LHCN-M2 (cell line): ENCODE measurements around the gene ALDH1A2. TPM values are rescaled to one million over a fixed set of nuclear protein-coding genes. Genes with fewer than 3 reads are reported as not detected.
"Not testable (repeated sequence)": the region's sequence is repeated elsewhere in the genome, so short reads cannot be mapped to it uniquely, and the experiment has no call there.

Source experiments
- DNase-seq: peaks from one replicate; pipeline ENCODE4 v3.0.0-alpha.2; 2012; ENCODE audit warnings: low read depth
- polyA plus RNA-seq: library from polyadenylated mRNA; unstranded; fragments of >200 nt; gene quantifications from one replicate; pipeline ENCODE4 v1.2.1, GENCODE V29; 2012; ENCODE audit warnings: missing spikeins
- total RNA-seq: library from RNA; depleted of rRNA; stranded (reverse); fragments of >200 nt; gene quantifications from 2 replicates; pipeline ENCODE4 v1.2.3, GENCODE V29; 2014; rRNA removed

ALDH1A2 gene
- 0.46 and 0.77 TPM in 2 replicates for total RNA-seq
- polyA plus RNA-seq, result 0.81 TPM

DNA sequence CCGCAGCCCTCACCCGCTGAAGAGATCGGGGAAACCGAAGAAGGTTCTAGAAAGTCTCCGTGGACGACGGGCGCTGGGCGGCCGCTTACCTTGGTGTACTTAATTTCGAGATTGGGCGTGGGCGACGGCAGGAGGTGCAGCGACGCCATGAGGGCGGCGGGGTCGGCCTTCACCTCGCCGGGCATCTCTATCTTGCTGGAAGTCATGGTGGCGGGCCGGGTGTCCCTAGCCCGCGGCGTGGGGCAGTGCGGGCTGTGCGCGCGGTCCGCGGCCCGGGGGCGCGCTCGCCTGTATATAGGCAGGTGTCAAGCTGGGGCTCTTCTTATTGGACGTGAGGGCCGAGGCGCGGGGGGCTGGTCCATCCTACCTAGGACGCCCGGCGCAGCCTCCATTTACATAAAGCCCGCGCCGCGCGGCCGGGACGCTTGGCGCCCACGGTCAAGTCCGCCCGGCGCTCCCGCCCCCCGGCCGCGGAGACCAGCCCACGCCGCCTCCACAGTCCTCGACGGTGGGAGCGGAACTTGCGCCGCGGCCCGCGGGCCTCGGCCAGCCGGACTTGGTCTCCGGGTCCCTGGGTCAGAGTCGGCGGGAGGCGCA, at the start of gene ALDH1A2:
TSS of gene ALDH1A2 (minus strand) at position 267 of the 597 bp plus-strand sequence. CDS start at position 206, 61 bp downstream.
- DNase-seq, result no peak

DNA sequence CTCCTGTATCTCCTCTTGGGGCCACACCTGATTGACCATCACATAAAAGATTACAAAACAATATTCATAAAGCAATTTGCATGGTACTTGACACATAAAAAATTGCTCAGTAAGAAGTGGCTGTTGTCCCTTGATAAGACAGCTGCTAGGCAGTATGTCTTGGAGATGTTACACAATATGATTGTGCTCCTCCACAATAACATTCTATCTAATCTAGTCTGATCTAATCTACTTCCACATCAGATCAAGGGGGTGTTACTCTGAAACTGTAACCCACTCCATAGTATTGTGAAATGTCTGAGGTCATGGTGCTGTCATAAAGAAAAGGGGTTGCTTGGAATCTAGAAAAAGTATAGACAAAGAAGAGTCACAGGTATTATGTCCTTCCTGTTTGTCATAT, 49.3 kb upstream of the ALDH1A2 start:
- peak; percentile 5 for DNase-seq

DNA sequence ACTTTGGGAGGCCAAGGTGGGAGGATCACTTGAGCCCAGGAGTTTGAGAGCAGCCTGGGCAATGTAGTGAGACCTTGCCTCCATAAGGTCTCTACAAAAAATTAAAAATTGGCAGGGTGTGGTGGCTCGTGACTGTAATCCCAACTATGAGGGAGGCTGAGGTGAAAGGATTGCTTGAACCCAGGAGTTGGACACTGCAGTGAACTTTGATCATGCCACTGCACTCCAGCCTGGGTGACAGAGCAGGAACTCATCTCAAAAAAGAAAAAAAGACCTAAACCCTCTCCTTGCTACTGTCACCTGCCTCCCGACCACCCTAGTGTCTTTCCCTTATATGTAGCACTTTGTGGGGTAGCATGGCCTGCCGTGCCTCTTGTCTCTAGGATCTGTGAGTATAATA, 48.9 kb upstream of the ALDH1A2 start:
- DNase-seq, result no peak

DNA sequence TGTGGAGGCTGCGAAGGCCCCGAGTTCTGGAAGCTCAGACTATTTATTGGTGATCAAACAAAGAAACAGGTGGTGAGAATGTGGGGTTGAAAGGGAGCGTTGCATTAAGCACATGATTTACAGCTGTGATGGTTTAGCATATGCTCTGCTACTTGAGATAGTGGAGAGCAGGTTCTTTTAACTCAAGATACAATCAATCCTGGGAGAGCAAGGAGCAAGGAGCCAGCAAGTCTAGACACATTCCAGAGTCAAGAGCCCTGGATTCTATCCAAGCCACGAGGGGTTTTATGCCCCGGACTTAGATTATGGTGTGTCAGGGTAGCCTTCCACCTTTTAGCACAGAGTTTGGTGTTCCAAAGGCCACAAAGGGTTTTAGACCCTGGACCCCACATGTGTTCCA, 47.8 kb upstream of the ALDH1A2 start:
- not testable (repeated sequence) for DNase-seq

DNA sequence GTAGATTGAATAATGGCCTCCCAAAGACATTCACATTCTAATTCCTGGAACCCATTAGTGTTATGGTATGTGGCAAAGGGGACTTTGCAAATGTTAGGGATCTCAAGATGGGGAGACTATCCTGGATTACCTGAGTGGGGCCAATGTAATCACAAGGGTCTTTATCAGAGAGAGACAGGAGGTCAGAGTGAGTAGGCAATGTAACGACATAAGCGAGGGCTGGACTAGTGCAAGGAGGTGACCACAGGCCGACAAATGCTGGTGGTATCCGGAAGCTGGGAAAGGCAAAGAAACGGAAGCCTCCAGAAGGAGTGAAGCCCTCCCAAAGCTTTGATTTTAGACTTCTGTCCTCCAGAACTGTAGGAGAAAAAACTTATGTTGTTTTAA, 46.2 kb upstream of the ALDH1A2 start:
- DNase-seq, result no peak

DNA sequence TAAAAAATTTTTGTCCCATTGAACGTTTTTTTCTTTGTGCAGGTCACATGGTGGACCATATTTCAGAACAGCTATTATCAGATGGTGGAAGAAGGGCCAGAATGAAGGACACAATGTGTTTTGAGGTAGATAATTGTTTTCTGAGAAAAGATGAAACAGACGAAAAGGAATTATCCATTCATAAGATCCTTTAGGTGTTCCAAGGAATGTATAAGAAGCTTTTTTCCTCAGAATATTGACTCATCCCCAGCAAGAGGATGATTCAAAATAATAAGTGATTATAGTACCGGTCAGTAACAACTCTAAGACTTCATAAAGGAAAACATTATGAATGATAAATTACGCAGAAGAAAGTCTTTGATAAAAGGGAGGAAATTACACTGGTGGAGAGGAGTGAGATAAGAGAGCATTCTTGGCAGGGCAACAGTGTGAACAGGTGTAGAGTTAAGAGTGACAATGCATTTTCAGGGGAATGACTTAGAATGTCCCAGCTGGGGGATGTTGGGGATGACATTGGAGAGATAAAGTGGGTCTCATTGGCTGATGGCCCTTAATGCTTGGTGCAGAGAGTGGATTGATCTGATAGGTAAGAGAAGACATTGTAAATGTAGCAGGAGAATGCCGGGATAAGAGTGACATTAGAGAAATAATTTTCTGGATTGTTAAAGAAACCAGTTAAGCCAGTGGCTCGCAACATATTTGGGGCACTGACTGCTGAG, 45.6 kb upstream of the ALDH1A2 start:
- no peak for DNase-seq

DNA sequence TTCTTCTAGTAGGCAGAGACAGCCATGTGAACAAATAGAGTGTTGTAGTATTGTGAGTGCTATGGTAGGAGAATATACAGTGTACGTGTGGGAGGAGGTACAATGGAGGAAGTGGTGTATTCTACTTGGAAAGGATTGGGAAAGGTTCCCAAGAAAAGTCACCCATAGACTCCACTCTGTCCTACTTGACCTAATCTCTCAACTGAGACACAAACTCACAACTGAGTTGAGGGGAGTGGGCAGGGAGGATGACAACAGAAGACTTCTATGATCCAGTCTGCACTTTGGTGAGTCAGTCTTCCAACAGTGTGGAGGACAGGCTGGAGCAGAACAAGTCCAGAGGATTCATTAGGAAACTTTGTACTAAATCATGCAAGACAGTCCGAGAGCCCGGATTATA, 43.9 kb upstream of the ALDH1A2 start:
- no peak for DNase-seq

DNA sequence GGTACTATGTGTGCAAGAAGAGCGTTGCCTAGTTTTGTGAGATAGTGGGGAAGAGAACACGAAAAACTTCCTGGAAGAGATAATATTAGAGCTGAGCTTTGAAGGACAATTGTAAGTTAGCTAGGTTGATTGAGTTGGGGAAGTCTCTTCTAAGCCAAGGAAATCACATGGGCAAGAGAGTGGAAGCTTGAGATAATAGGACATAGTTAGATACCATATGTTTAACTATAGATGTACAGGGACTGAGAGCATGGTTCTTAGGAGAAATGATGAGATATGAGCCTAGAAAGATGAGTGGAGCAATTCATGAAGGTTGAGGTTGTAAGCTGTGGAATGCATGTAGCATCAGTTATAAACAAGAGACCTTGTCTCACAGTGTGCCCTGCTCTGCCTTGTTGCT, 42.6 kb upstream of the ALDH1A2 start:
- no peak for DNase-seq

DNA sequence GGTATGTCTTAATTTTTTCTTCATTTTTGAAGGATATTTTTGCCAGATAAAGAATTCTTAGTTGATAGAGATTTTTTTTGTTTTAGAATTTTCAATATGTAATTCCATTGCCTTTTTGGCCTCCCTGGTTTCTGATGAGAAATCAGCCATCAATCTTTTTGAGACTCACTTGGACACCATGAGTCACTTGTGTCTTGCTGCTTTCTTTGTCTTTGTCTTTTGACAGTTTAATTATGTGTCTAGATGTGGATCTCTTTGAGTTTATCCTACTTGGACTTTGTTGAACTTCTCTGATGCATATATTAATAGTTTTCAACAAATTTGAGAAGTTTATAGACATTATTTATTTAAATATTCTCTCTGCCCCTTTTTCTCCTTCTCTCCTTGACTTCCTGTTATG, 38.0 kb upstream of the ALDH1A2 start:
- no peak for DNase-seq

DNA sequence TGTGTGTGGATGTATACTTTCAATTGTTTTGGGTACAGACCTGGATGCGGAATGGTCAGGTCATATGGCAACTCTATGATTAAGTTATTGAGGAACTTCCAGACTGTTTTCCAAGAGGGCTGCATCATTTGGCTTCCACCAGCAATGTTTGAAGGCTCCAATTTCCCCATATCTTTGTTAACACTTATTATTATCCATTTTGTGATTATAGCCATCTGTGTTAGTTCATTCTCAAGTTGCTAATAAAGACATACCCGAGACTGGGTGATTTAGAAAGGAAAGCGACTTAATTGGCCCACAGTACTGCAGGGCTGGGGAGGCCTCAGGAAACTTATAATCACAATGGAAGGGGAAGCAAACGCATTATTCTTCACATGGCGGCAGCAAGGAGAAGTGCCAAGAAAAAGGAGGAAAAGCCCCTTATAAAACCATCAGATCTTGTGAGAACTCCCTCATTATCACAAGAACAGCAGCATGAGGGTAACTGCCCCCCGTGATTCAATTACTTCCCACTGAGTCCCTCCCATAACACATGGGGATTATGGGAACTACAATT, 31.1 kb upstream of the ALDH1A2 start:
- no peak for DNase-seq

DNA sequence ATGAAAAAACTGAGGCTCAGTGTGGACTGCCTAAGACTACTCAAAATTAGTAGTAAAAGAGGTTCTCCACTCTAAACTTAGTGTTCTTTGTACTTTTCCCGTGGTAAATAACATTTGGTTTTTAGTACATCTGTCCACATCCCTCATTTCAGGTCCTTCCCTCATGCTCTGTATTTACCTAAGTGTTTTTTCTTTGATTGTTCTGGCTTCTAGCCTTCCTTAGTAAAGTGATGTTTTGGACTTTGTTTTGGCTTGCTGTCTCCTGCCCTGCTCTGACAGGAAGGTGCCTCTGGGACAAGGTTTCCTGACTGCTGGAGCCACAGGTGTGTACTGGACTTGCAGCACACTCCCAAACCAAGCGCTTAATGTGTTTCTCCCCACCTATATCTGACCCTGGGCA, 29.9 kb upstream of the ALDH1A2 start:
- no peak for DNase-seq

DNA sequence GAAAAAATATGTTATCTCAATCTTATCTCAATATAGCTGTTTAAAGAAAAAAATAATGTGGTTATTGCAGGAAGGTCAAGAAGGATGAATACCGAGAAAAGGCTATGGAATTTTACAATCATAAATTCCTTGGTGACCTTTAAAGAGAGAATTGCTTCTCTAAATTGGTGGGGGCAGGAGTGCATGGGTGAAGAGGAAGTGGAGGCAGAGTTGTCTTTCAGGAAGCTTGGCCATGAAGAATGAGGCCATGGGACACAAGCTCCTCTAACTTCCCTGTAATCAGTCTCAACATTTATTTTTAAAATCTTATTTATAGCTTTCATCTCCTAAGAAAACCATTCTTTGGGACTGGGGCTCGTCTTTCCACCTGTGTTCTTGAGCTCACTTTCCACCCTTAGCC, 22.4 kb upstream of the ALDH1A2 start:
- DNase-seq, result no peak

DNA sequence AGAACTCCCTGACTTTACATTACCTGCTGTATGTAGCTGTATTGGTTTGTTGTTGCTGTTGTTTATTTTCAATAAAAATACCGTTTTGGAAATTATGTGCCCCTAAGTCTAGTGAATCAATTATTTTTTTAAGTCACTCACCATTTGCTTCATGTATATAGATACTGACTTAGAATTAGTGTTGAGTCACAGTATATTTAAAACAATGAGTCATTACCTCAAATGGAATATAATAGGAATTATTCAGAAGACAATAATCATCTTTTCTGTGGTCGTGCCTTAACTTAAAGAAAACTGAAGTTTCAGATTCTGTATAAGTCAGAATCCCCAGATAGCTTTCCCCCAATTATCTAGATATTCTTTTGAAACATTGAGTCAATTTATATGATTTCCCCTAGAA, 21.0 kb upstream of the ALDH1A2 start:
- DNase-seq, result peak; percentile 20

DNA sequence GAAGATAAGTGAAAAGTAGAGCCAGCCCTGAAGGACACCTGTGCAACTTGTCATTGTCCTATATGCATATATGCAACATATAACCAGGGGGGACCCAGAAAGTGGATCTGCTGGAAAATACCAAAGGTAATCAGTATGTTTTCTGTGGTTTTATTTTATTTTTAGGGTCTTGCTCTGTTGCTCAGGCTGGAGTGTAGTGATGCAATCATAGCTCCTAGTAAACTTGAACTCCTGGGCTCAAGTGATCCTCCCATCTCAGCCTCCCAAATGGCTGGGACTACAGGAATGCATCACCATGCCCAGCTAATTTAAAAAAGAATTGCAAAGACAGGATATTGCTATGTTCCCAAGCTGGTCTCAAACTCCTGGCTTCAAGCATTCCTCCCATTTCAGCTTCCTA, 18.0 kb upstream of the ALDH1A2 start:
- DNase-seq, result no peak

DNA sequence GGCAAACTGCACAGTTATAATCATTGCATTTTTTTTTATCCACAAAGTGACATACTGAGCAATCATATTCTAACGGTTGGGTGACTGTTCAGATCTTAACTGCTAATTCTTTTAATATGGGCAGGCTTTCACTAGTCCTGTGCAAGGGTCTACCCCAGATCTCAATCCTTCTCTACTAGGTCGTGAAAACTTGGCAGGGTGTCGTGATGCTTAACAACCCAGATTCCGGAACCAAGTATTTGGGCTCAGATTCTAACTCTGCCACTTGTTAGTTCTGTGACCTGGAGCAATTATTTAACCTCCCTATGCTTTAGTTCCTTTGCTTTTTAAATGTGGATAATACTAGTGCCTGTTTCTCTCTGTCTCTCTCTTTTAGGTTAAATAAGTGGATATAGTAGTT, 16.4 kb upstream of the ALDH1A2 start:
- no peak for DNase-seq

DNA sequence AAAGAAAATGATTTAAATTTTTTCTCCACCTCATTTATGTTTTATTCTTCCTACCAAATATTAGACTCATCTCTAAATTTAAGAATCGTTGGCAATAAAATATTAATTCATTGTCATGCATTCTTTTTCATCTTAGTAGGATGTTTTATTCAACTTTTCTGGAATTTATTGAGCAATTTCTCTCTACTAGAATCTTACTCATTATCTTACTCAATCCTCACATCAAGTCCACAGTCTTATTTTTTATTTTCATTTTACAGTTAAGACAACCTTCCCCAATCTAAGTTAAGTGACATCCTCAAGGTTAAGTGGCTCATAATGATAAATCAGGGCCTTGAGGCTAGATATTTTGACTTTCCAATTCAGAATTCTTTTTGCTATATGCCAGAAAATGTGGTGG, 15.9 kb upstream of the ALDH1A2 start:
- peak; percentile 7 for DNase-seq

DNA sequence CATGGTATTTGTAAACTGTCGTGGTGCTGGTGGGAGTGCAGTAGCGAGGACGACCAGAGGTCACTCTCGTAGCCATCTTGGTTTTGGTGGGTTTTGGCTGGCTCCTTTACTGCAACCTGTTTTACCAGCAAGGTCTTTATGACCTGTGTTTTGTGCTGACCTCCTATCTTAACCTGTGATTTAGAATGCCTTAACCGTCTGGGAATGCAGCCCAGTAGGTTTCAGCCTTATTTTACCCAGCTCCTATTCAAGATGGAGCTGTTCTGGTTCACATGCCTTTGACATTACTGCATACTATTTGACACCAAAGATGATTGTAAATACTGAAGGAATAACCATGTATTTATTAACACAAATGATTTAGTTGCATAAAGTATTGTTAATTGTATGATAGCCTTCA, 15.4 kb upstream of the ALDH1A2 start:
- DNase-seq, result not testable (repeated sequence)

DNA sequence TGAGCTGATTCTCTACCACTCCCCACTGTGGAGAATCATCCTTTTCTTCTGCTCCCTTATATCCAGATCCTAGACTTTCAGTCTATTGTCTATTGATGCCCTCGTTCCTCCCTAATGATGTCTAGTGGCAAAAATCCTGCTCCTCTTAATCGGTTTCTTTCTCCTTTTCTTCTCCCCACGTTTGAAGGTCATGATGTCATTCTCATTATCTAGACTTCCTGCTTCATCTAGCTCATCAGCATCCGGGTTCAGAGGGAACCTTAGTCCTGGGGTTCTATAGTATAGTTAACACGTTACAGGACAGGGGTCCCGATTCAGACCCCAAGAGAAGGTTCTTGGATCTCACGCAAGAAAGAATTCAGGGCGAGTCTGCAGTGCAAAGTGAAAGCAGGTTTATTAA, 14.9 kb upstream of the ALDH1A2 start:
- no peak for DNase-seq

DNA sequence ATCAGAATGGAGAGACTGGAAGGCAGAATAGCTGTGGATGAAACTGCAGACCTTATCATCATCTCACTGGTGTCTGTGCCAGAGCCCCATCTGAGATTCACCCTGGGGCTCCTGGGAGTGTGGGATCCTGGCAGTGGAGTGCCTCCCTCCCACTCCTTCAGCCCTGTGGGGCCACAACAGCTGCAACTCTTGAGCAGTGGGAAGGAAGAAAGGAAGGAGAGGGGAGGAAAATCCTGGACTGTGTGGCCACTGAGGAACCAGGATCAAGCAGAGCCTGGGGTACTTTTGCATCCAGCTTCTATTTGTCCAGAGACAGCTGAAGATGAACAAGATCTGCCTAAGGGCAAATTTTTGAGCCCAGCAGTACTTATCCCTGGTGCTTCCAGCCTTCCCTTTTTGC, 13.1 kb upstream of the ALDH1A2 start:
- DNase-seq, result peak; percentile 24

DNA sequence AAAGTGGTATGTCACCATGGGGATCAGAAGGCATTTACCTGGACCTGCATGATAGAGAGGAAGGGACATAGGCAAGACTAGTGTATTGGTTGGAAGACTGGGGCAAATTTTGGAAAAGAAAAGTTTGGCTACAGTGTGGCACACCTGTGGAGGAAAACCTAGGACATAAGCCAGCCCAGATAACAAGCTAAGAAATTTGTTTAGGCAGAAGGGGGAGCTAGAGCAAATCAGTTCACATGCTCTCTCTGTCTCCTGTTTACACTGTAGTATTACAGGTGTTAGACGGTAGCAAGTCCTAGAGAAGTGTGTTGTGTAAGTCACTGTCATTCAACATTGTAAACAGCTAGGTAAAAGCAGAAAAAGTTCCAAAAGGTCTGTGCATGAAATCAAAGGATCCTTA, 11.9 kb upstream of the ALDH1A2 start:
- DNase-seq, result no peak

DNA sequence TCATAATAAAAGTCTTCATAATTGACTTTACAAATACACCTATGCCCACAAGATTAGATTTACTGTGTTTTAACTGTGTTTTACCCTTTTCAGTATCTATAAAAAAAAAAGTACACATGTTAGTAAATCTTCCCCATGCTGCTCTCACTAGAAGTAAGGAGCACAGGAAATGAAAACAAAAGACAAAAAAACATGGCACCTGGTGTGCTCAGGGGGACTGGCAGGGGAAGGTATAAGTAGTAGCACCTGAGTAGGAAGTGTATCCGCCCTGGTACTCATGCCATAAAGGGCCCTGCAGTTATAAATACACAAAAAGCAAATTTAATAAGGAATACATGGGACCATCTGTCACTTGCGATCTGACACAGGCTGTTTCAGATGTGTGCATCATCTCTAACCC, 8.9 kb upstream of the ALDH1A2 start:
- no peak for DNase-seq

DNA sequence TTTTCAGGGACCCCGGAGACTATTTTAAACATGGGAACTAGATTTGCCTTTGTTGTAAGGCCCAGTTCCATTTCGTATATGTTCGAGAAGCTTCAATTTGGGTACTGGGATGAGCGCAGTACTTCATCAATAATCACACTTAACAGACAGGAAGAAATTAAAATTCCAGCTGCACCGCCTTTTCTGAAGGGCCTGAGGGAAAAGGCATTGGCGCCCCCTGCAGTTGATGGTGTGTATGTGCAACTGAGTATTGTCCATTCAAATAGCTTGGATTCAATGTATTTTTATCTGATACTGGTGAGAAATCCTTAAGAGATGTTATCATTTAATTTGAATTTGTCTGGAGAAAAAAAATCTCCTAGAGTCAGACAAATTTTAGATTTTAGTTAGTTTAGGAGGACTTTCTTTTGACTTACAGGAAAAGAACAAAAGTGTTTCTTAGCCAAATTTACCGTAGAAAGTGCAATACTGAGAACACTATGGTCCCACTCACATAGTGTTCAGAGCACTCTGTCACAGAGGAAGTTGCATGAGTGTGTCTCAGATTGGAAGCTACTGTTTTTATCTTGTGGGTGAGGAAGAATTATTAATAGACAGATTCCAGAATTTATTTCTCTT, 5.4 kb upstream of the ALDH1A2 start:
- DNase-seq, result peak; percentile 56

DNA sequence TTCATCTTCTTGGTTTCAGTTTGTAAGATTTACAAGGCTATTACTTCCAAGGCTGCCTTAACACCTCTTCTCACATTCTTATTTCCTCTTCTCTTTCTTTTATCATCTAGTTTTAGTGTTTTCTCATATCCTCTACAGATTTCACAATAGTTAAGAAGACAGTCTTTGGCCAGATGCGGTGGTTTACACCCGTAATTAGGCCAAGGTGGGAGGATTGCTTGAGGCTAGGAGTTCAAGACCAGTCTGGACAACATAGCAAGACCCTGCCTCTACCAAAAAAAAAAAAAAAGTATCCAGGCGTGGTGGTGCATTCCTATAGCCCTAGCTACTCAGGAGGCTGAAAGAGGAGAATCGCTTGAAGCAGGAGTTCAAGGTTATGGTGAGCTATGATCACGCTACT, 3.5 kb upstream of the ALDH1A2 start:
- DNase-seq, result no peak
